GM19351 (cell line): ENCODE data around the gene EME2.
"Not testable (repeated sequence)": the region's sequence is repeated elsewhere in the genome, so short reads cannot be mapped to it uniquely, and the experiment has no call there.

Experiments
- ATAC-seq: cut with Tn5 transposase; IDR thresholded peaks from one replicate; pipeline ENCODE4 v1.9.1; 2021; ENCODE audit warnings: mild to moderate bottlenecking, moderate library complexity; ENCODE audit not compliant: unreplicated experiment

Gene EME2, protein sequence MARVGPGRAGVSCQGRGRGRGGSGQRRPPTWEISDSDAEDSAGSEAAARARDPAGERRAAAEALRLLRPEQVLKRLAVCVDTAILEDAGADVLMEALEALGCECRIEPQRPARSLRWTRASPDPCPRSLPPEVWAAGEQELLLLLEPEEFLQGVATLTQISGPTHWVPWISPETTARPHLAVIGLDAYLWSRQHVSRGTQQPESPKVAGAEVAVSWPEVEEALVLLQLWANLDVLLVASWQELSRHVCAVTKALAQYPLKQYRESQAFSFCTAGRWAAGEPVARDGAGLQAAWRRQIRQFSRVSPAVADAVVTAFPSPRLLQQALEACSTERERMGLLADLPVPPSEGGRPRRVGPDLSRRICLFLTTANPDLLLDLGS

DNA sequence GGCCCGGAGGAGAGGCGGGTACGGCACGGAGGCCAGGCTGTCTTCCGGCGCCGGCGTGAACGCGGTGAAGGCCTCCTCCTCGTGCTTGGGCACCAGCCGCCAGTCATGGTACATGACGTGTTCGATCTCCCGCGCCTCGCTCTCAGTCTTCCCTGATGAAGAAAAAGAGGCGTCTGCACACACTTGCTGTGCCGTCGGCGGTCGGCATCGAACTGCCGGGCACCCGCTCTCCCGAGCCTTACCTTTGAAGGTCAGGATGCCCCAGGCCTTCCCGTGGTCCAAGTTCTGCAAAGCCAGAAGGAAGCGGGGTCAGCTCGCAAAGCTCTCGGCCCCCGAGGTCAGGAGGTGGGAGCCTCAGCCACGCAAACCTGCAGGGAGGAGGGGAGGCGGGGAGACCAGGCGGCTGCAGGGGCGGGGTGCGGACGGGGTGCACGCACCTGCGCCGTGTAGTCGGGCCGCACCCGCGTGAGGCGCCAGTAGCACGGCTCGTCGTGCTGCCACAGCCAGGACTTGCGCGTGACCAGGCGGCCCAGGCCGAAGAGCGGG is at the start of gene EME2:
Gene EME2 (plus strand): TSS at position 449 of the 546 bp plus-strand sequence. CDS start 418 bp downstream, outside the sequence.
- peak; percentile 6 for ATAC-seq

DNA sequence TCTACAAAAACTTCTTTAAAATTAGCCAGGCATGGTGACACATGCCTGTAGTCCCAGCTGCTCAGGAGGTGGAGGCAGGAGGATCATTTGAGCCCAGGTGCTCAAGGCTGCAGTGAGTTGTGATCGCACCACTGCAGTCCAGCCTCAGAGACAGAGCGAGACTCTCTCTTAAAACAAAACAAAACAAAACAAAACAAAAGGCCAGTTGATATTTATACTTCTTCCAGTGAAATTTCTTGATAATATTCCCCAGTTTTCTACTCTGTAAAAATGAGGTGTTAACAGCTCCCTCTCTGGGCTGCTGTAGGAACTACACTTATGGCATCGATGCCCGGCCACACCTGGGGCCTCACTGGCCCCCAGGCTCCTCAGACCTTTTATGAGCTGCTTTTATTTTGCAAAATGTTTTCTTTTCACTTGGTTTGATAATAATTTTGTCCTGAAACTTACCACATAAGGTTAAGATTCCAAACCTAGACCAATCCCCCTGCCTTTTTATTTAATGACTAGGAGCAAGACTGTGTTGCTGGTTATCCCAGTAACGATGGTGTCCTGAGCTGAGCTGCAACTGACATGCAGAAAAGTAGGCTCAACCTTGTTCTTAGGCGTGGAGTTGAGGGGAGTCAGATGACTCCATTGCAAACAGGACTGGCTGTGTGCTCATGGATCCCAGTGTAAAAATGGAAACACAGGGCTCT is 49.0 kb upstream of the EME2 start:
- ATAC-seq: no peak

DNA sequence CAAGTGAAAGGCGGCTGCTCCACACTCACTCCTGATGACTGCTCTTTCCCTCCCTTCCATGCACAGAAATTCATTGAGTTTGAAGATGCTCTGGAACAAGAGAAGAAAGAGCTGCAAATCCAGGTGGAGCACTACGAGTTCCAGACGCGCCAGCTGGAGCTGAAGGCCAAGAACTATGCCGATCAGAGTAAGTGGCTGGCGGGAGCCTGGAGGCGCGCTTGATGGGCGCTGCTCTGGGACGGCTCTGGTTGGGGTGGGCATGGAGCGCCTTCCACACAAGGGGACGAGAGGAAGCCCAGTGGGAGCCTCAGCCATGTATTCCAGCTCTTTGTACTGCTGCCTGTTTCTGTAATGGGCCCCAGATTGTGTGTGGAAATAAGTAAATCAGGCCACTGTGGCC is 48.1 kb upstream of the EME2 start:
- no peak for ATAC-seq

DNA sequence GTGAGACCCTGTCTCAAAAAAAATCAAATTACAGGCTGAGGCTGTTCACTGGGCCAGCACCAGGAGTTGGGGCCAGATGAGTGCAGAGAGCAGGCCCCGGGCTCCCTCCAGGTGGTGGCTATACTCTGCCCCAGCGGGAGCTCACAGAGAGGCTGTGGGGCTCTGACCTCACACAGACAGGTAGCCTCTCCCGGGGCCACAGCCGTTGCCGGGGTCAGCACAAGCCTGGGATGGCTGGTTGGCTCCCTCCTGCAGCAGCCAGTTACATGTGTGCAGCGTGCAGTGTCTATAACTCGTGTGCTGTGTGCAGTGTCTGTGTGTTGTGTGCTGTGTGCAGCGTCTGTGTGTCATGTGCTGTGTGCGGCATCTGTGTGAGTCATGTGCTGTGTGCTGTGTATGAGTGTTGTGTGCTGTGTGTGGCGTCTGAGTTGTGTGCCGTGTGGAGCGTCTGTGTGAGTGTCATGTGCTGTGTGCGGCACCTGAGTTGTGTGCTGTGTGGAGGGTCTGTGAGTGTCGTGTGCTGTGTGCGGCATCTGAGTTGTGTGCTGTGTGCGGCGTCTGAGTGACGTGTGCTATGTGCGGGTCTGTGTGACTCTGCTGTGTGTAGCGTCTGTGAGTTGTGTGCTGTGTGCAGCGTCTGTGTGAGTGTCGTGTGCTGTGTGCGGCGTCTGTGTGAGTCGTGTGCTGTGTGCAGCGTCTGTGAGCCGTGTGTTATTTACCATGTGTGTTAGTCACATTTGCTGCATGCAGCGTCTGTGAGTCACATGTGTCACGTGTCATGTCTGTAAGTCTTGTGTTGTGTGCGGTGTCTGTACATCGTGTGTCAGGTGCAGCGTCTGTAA is 45.7 kb upstream of the EME2 start:
- ATAC-seq: no peak

DNA sequence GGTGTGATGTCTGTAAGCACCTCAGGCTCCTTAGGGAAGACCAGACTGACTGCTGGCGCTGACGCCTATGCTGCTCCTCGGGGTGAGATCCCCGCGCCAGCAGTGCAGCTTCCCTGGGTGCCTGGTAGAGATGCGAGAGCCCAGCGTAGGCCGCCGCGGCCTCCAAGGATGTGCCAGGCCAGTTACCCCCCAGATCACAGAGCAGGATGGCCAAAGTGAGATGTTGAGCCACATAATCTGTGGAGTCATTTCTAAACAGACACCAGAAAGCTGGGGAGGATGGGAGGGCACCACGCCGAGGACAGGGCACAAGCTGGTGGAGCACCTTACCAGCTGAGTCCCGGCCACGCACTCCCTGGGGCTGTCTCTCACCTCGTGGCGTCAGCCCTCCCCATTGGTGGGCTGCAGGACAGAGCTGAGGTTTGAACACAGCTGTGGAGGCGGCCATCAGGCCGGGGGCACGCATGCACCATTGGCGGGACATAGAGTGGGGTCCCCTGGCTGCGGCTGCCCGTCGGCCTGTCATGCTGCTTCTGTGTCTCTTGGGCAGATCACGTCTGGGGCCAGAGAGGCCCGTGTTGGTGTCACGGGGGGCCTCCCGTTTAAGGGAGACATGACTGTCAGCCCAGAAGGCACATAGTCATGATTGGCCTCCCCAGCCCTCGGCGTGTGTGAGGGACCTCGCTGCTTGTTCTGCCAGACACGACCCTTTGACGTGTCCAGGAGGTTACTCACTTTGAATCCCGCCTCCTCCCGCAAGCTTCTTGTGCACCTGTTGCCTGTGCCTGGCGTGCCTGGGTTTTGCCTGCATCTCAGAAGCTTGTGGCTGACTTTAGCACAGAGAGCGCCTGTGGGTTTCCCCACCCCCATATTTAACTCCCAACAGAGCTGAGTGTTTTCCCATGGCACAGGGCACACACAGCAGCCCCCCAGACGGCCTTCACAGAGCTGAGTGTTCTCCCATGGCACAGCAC is 44.7 kb upstream of the EME2 start:
- no peak for ATAC-seq

DNA sequence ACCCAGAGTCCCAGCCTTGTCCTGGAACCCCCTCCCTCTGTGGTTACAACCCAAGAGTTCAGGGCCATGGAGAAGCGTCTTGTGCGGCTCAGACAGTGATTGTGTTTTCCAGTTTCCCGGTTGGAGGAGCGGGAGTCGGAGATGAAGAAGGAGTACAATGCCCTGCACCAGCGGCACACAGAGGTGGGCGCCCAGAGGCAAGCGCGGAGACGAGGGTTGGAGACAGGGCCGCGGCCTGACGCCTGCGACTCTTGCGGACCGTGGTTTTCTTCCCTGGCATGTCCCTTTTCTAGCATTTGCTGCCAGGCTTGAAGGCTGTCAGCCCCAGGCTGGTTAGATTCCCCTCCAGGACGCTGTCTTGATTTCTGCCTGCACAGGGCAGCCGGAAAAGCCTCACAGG is 43.6 kb upstream of the EME2 start:
- ATAC-seq: no peak

DNA sequence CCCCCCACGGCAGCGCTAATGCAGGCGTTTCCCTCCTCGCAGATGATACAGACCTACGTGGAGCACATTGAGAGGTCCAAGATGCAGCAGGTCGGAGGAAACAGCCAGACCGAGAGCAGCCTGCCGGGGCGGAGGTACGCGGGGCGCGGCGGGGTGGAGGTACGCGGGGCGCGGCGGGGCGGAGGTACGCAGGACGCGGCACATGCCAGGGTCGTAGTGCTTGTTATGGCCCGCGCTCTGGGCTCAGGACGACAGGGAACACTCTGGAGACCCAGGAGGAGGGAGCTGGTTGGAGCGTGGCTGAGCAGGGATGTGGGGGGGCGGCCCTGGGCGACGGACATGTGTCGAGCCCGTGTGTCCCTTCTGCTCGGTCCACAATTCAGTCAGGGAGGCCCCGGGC is 43.2 kb upstream of the EME2 start:
- no peak for ATAC-seq

DNA sequence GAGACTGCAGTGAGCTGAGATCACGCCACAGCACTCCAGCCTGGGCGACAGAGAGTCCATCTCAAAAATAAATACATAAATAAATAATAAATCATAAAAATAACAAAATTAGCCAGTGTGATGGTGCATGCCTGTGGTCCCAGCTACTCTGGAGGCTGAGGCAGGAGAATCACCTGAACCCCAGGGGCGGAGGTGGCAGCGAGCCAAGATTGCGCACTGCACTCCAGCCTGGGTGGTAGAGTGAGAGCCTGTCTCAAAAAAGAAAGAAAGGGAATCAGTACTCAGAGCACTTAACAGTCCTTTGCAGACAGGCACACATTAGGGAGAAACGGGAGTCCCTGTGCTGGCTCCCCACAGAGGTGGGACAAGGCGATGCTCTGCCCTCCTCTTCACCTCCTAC is 41.5 kb upstream of the EME2 start:
- no peak for ATAC-seq

DNA sequence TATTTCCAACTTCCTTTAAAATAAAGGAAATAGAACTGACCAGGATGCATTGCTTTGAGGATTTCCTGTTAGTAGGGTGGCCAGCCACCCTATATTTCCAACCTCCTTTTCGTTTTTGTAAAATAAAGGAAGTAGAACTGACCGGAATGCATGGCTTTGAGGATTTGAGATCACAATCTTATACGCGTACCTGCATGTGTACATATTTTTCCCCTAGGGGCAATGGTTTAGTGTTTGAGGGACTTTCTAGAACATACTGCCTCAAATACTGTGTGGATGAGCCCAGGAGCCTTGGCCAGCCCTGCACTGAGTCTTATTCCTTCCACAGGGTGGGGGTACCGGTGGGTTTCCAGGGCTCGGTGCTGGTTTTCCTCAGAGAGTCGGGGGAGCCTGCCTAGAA is 41.0 kb upstream of the EME2 start:
- ATAC-seq: no peak

DNA sequence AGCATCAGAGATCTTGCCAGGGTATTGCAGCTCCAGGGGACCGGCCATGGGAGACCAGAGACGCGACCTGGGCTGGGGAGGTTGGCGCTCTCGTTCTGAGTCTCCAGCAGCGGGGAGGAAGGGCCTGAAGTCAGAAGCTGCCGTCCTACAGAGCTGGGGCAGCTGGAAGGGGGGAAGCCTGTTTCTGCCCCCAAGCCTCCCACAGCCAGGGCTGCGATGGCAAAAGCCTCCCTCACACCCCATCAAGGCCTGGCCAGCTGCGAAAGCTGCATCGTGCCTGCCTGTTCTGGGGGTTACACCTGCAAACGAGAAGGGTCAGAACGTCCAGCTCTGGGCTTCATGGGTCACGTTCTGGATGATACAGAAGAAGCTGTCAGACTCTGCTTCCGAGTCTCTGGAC is 40.5 kb upstream of the EME2 start:
- ATAC-seq: no peak

DNA sequence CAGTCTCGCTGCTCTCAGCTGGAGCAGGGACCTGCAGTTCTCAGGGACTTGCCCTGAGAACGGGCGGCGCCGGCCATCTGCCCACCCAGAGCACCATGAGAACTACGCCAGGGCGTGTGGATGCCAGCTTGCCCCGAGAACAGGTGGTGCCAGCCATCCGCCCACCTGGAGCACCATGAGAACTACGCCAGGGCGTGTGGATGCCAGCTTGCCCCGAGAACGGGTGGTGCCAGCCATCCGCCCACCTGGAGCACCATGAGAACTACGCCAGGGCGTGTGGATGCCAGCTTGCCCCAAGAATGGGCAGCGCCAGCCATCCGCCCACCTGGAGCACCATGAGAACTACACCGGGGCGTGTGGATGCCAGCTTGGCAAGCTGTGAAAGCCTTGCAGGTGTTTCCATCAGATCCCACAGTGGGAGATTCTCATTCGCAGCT is 40.0 kb upstream of the EME2 start:
- not testable (repeated sequence) for ATAC-seq

DNA sequence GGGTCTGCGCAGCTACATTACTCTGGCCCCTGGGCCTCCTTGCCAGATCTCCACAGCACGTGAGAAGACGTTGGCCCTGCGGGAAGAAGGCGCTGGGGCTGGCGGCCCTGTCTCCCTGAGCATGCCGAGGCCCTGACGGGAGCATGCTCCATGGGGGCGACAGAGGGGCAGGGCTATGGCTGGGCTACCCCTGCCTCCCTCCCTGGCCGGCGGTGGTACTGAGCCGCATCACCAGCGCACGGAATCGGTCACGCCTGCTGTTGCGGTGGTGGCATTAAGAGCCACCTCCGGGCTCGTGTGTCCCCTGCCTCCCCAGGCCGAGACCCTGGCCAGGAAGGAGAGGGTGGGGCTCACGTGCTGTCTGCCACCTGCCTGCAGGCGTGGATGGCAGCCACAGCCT is 38.5 kb upstream of the EME2 start:
- no peak for ATAC-seq

DNA sequence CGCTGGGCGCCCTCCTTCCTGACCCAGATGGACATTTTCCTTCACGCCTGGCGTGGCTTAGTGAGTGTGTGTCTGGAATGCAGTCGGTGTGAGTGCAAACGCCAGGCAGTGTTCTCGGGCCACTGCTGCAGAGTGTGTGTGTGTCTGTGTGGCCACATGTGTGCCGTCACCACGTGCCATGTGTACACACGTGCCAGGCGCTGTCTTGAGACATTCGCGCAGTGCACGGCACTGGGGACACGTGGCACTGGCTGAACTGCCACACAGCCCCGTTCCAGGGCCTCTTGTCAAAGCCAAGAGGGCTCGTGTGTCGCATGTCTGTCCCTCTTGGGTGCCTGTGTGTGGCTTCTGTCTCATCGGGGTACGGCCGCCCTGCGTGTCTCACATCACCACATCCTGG is 37.8 kb upstream of the EME2 start:
- no peak for ATAC-seq

DNA sequence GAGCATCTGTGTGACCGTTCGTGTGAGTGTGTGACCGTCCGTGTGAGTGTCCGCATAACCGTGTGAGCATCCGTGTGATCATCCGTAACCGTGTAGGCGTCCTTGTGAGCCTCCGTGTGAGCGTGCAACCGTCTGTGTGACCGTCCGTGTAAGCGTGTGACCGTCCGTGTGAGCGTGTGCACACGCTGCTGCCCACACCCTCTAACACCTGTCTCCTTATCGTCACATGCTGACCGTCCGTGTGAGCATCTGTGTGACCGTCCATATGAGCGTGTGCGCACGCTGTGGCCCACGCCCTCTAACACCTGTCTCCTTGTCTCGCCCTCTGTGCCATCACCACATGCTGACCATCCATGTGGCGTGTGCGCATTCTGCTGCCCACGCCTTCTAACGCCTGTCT is 32.4 kb upstream of the EME2 start:
- no peak for ATAC-seq

DNA sequence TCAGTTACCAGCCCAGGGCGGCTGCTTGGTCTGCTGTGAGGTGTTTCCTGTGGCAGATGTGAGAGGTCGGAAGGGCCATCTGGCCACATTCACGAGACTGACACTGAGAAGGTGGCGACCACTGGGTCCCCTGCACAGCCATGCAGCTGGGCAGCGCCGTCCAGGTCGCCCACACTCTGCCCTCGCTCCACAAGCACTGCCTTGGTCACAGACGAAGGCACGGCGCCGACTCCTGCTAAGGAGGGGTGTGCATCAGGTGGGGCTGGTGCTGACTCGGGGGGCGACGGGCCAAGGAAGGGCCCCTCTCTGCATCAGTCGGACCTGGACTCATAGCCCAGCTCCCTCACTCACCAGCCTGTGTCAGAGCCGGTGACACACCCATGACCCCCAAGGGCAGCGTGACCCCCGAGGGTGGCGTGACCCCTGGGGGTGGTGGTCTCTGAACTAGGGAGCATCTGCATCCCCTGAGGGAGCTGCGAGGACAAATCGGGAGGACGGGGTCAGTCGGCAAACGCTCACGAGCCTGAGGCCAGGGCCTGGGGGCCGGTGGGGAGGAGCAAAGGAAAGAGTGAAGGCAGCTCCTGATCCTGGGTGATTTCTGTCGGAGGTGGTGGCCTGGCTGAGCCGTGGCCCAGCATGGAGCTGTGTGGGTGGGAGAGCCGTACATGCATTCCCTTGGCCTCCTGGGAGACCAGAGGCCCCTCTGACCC is 31.7 kb upstream of the EME2 start:
- ATAC-seq: no peak

DNA sequence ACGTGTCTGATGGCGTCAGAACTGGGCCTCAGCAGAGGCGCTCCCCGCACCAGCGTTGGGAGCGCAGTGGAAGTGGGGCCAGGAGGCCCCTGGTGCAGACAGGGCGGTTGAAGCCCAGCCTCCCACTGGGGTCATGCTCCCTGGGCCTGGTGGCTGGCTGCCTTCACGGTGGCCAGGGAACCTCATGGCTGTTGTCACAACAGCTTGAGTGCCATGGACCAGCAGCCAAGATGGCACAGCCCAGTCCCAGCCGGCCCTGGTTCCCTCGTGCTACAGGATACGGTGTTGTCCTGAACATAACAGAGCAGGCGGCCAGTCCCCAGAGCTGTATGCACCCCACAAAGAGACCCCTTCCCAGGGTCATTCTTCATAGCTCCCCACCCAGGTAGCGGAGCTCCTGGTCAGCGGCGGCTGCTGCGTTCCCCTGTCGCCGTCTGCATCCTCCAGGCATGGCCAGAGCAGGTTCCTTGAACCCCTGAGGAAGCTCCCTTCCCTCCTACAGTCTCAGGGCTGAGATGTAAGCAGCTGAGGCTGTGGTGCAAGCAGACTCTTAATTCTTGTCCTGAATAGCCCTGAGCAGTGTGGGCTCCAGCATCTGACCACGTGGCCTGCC is 31.0 kb upstream of the EME2 start:
- ATAC-seq: no peak

DNA sequence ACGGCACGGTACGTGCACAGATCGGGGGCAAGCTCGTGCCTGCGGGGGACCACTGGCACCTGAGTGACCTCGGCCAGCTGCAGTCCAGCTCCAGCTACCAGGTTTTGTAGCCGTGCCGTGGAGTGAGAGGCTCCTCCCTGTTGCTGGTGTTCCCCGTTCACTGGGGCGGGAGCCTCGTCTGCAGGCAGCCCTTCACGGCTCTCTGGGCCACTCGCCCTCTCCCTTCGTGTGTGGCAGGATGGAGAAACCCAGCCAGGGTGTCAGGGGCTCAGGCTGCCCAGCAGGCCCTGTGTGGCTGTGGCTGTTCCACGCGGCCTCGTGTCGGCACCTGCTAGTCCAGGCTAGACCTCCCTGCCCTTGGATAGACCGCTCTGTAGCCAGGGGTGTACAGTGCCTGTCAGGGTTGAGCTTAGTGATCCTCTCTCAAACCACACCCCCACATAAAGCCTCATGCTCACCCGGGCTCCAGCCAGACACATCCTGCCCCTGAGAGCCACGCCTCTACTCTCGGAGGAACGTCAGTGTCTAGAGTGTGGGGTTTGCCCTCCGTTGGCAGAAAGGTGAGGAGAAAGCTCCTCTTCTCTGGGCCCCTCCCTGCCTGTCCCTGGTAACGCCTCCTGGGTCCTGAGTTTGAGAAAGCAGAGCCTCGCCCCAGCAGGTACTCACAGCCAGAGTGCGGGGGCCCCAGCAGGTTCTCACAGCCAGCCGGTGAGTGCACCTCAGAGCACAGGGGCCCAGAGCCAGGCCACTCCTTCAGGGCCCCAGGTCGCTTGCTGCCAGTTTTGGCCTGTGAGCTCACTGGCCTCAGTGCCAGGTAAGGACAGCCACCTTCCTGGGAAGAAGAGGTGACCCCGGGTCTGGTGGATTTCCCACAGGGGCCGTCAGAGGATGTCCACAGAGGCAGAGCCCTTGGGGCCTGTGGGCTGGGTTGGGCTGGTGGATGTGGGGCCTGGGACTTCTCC is 29.0 kb upstream of the EME2 start:
- no peak for ATAC-seq

DNA sequence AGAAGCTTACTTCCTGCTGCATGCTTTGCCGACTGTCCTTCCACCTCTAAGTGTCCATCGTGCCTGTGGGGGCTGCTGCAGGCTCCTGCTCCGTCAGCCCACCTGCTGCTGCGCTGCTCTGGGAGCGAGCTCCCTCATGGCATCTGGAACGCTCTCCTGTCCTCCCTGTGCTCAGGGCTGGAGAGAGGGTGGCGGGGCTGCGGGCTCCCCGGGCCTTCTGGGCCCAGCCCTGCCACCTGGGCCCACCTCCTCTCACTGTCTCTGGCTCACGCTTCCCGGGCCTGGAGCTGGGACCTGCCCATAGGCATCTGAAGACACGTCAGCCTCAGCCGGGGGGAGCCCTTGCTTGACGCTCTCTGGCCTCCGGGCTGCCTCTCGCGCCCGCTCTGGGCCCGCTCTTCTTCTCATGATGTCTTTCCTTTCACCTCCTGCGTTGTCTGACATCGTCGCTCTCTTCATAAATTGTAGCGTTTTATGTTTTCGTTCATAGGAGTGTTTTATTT is 28.2 kb upstream of the EME2 start:
- ATAC-seq: no peak
